ENCODE measurements around the gene UPK3BL2.
"Not testable (repeated sequence)": the region's sequence is repeated elsewhere in the genome, so short reads cannot be mapped to it uniquely, and the experiment has no call there.

- TF ChIP-seq FOXA1 (IDR thresholded peaks at IDR 0.05); PKNOX1 (IDR thresholded peaks at IDR 0.05); ELF4 (IDR thresholded peaks at IDR 0.05); SP1 (IDR thresholded peaks at IDR 0.05); CTBP1 (IDR thresholded peaks at IDR 0.05; ENCODE audit: borderline replicate concordance); BHLHE40 (IDR thresholded peaks at IDR 0.05; ENCODE audit: borderline replicate concordance); SUZ12 (IDR thresholded peaks at IDR 0.05): not testable (repeated sequence)
Observed at GRCh38 chr7:102535062-102535615, 8.4 kb downstream of the UPK3BL2 start.

Measured in HEK293T (cell line).